Activated CD4-positive, CD25-positive, alpha-beta regulatory T cell (primary cell): Measurements from ENCODE around the gene MYDGF.

ENCODE experiments used
- DNase-seq, 4 experiments: peaks; one replicate each; lab custom pipeline; 2025; lab: John Stamatoyannopoulos, UW

Gene MYDGF

GRCh38 chr19:4641132-4641531, 29.0 kb downstream of the MYDGF start:
- DNase-seq: no peak

DNA sequence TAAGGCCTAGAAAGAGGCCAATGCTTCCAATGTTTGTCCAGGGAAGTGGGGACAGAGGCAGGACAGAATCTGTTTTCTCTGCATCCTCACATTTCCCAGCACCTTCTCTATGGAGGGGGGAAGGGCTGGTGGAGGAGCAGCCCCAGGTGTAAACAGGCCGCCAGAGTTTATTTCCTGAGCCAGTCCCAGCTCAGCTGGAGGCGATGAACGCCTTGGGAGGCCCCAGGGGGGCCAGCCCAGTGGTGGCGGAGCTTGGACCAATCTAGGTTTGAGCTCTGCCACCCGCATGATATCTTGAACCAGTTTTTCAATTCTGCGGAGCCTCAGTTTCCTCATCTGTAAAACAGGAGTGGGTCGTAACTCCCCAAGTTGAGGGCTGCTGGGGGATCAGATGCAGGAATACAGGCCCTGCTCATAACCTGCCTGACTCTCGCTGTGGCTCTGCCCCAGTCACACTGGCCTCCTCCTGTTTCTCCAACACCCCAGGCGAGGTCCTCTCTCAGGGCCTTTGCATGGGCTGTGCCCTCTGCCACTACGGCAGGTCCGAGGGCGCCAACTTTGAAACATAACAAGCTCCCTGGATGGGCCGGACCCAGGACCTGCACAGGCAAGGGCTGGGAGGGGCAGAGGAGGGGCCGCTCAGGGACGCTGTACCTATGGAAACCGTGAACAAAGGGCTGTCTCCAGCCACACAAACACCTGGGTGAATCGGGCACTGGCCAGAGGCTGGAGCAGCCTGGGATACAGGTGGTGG, 29.7 kb downstream of the MYDGF start:
- DNase-seq: no peak

DNA sequence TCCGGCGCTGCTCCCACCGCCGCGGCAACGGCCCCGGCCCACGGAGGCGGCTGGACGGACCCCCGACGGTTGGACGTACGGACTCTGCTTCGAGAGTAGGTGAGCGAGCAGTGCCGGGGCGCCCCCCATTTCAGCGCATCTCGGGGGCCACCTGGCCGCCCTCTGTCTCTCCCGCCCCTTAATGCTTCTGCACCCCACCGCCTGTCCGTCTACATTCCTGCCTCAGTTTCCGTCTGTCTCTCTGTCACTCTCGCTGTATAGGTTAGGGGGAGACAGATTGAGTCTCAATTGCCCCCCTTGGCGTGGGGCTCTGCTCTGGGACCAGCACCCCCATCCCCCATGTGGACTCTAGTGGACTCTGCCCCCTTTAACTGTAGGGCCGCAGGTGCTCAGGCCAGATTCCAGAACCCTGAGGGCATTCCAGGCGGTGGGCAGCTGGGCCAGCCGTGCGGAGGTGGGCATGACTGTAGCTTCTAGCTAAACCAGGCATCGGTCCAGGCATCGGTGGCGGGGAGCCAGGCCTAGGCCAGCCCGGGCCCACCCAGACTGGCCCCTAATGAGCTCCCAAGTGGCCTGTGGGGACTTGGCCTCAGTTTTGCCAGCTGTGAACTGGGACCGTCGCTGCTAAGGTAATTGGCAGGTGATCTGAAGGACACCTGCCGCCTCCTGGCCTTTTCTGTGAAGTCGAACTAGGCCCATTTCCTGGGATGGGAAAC, 30.5 kb downstream of the MYDGF start:
- DNase-seq: no peak

DNA sequence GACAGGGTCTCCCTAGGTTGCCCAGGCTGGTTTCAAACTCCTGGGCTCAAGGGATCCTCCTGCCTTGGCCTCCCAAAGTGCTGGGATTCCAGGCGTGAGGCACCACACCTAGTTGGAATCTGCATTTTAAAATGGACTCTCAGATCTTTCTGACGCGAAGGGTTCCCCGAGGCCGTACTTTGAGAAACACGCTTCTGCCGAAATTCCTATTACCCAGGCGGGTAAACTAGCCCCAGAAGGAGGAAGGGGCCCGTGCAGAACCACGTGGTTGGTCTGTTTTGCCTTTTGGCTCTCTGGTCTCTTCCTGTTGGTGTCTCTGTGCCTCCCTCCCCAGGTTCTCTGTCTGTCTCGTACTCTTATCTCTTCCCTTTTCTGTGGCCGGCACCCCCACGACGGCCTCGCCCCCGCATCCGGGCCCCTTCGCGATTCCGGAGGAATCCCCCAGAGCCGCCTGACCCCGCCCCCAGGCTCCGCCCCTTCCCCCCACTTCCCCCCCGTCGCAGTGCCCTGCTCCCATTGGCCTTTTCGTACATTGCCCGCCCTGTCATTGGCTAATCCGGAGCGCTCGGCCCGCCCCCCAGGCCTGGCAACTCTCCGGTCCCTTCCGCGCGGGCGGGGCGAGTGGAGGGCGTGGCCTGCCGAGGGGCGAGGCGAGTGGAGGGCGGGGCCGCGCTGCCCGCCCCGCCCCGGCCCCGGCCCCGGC, 31.2 kb downstream of the MYDGF start, which contains the start of gene TNFAIP8L1:
Gene TNFAIP8L1, plus strand, starts transcription at position 689 of the 703 bp plus-strand sequence. CDS start 12,354 bp downstream, outside the sequence.
- DNase-seq: peak; percentile 99 to 100 (median 99)

DNA sequence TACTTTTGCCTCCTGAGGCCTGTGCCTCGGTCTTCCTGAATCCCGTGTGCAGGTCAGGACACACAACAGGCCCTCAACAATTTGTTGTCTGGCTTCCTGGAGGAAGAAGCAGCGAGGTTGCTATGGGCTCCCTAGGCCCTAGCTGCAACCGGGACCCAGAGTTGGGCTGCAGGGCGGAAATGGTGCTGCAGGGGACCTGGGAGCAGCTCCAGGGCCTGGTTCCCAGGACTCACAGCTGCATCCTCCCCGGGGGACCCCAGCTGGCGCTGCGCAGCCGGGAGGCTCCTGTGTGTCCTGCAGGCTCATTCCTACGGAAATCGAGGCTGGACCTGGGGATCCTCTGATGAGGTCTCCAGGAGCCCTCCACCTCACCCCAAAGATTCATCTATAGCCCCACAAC, 31.8 kb downstream of the MYDGF start:
- no peak for DNase-seq

DNA sequence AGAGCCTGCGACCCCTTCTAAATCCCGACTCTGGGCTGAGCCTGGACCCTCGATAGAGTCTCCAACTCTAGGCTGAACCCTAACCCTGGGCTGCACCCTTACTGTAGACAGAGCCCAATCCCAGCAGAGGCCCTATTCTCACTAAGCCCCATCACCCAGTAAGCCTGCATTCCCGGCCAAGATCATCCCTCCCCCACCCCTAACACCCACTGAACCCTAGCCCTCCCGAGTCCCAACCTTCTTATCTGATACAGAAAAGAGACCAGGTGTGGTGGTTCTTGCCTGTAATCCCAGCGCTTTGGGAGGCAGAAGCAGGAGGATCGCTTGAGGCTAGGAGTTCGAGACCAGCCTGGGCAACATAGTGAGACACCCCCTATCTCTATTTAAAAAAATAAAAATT, 33.4 kb downstream of the MYDGF start:
- DNase-seq: no peak

- DNase-seq: peak; percentile 51 to 70 (median 58)
Observed at GRCh38 chr19:4636151-4636717, 33.9 kb downstream of the MYDGF start.

GRCh38 chr19:4635754-4636116, 34.4 kb downstream of the MYDGF start:
- DNase-seq: no peak

DNA sequence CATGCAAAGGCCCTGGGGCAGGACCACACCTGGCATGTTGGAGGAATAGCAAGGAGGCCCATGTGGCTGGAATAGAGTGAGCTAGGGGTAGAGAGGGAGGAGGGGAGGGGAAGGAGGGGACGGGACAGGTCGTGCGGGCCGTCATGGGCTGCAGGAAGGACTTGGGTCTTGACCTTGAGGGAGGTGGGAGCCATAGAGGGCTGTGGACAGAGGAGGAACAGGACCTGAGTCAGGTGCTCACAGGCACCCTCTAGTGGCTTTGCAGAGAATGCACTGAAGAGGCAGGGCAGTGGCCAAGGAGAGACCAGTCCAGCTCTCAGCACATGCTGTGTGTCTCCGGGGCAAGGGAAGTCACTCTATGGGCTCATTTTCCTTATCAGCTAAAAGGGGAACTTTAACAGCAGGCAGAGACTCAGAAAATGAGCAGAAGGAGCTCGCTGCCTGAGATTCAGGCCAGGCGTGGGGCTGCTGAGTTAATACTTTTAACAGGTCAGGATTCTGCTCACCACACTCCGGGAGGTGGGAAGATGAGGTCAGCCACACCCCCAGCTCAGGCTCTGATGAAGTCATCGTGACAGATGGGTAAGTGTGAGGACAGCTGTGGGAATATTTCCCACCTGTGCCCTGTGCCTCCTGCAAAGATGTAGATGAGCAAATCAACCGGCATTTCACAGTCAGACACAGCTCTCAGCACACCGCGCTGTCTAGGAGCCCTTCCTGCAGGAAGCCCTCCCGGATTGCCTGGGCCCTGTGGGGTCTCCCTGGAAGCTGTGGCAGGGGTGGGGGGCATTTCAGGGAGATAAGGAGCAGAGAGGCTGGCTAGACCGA, 36.8 kb downstream of the MYDGF start:
- peak in 1 of 4 experiments; percentile 15 for DNase-seq

- DNase-seq: no peak
Observed at GRCh38 chr19:4624733-4625362, 45.3 kb downstream of the MYDGF start.

DNA sequence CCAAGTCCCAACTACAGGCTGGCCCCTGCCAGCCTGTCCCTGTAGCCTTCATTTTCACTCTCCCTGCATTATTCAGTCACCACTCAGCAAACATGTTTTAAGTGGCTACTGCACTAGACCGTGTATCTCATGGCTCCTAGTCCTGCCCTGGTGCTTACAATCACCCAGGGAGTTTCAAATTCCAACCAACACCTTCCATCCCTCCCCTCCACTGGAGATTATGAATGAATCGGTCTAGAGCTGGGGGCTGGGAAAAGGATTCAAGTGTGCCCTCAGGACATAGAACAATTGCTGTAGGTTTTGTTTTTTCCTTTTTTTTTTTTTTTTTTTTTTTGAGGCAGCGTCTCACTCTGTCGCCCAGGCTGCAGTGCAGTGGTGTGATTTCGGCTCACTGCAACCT, 45.8 kb downstream of the MYDGF start:
- DNase-seq: no peak

DNA sequence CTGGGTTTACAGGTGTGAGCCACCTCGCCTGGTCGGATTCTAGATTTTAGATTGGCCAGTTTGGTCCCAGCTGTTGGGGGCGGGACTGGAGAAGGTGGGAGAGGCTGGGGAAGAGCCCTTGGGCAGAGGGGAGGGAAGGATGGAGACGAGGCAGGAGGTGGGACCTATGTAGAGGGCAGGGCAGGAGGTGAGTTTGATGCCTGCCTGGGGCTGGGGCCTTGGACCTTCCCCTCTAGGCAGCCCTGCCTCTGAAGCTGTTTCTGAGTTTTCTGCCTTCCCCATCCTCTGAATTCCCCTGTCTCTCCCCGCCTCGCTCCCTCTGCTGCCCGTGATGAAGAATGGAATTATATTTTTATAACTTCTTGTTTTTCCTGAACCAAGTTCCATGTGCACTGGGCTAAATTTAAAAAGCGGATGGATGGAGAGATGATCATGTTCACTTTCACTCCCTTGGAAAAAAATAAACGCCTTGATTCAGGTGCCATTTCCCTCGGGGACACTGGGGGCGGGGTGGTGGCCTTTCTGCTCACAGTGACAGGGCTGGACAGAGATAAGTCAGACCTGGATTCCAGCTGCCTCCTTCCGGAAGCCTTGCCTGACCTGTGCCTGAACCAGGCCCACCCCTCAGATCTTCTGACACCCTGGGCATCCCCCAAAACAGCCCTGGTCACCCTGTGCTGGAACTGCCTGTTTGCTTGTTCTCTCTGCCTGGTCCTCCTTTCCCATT, 47.3 kb downstream of the MYDGF start:
- no peak for DNase-seq

DNA sequence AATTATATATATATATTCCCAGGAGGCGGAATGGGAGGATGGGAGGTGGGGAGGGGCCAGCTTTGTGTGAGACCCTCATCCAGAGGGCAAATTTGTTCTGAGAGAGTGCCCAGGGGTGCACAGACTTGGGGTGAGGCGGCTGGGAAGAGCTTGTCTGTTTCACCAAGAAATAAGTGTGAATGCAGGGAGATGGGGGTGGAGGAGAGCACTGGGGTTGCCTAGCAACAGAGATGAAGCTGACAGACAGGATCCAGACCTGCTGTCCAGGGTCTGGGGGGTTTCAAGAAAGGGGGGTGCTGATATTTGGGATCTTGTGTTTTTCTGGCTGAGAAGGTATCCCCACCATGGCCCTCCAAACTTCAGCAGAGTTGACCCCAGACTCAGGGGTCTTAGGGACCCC, 49.5 kb downstream of the MYDGF start:
- DNase-seq: no peak

GRCh38 chr19:4619668-4620294, 50.4 kb downstream of the MYDGF start:
- DNase-seq: no peak

DNA sequence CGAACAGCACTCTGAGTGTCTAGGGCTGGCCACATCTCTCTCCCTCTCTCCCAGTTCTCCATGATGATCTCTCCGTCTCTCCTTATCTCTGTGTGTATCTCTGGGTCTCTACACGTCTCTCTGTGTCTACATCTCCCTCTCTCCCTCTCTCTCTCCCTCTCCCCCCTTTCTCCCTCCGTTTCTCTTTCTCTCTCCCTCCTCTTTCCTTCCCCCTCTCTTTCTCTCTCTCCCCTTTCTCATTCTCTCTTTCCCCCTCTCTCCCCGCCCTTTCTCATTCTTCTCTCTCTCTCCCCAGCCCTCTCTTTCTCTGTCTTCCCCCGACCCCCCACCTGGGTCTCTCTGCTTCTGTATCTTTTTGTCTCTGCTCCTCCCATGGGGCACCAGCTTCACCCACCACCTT, 52.1 kb downstream of the MYDGF start:
- DNase-seq: no peak

GRCh38 chr19:4613254-4613751, 56.8 kb downstream of the MYDGF start:
- DNase-seq: no peak

- DNase-seq: no peak
Observed at GRCh38 chr19:4609878-4610511, 60.1 kb downstream of the MYDGF start.
